HUDEP-2 (cell line): ENCODE data around the gene UNC93A.

Source experiments
- DNase-seq, 76 experiments: peaks; one replicate each; lab custom pipeline; 2025; ENCODE audit not compliant: unreplicated experiment in 76 of 76; lab: John Stamatoyannopoulos, UW

Gene UNC93A

GRCh38 chr6:167292301-167293087, 1.4 kb downstream of the UNC93A start:
- no peak for DNase-seq

- DNase-seq = no peak
These were observed 2.0 kb downstream of the UNC93A start for GRCh38 chr6:167293088-167293589.

- no peak for DNase-seq
These were observed 2.5 kb downstream of the UNC93A start for GRCh38 chr6:167293590-167294091.

GRCh38 chr6:167294241-167294640, 3.1 kb downstream of the UNC93A start:
- DNase-seq = no peak

- DNase-seq = no peak
These were observed 3.8 kb downstream of the UNC93A start for GRCh38 chr6:167294651-167295494.

GRCh38 chr6:167295495-167296292, 4.6 kb downstream of the UNC93A start:
- no peak for DNase-seq

- no peak for DNase-seq
These were observed 5.2 kb downstream of the UNC93A start for GRCh38 chr6:167296293-167296690.

GRCh38 chr6:167296902-167297301, 5.8 kb downstream of the UNC93A start:
- no peak for DNase-seq

- DNase-seq = no peak
These were observed 7.0 kb downstream of the UNC93A start for GRCh38 chr6:167298127-167298526.

GRCh38 chr6:167299641-167300308, 8.7 kb downstream of the UNC93A start:
- no peak for DNase-seq

- no peak for DNase-seq
These were observed 10.0 kb downstream of the UNC93A start for GRCh38 chr6:167300902-167301777.

GRCh38 chr6:167302074-167302473, 11.0 kb downstream of the UNC93A start:
- no peak for DNase-seq

- no peak for DNase-seq
These were observed 11.7 kb downstream of the UNC93A start for GRCh38 chr6:167302796-167303195.

GRCh38 chr6:167303675-167304625, 12.8 kb downstream of the UNC93A start:
- DNase-seq = no peak

GRCh38 chr6:167304912-167305311, 13.8 kb downstream of the UNC93A start:
- DNase-seq = no peak

- no peak for DNase-seq
These were observed 14.7 kb downstream of the UNC93A start for GRCh38 chr6:167305796-167306195.

- DNase-seq = no peak
These were observed 15.4 kb downstream of the UNC93A start for GRCh38 chr6:167306401-167306998.
